ENCODE measurements around the gene SARDH.

- no peak for TF ChIP-seq POLR2A (IDR thresholded peaks at IDR 0.05)
- TF ChIP-seq CTCF (IDR thresholded peaks at IDR 0.05) = no peak
Observed at GRCh38 chr9:133641396-133641655, 96.8 kb downstream of the SARDH start.
